ENCODE data around the gene ZBTB7C. TPM values are rescaled to one million over a fixed set of nuclear protein-coding genes. Genes with fewer than 3 reads are reported as not detected.

The ZBTB7C gene
- total and polyA plus RNA-seq, 2 donors (not counting 1 experiment from before 2014, with no cell fraction given) = not detected

- ATAC-seq (ENCODE audit: low read depth) = no peak
- DNase-seq = no peak
- ChIA-PET CTCF (no interaction called here), POLR2A (no interaction called here)
- Histone ChIP-seq H3K27ac (ENCODE audit: low read length in 2 of 2) (no peak overlapping the region), H3K4me2 (replicated peaks; ENCODE audit: low read depth, low read length, poor library complexity, severe bottlenecking) (no peak overlapping the region), H3K4me1 (ENCODE audit: control insufficient read depth in 2 of 2, insufficient read depth in 2 of 2, low read length in 2 of 2) (no peaks in the 10 kb centered on the region), H3K36me3 (replicated peaks in 1 of 2; ENCODE audit: control extremely low read depth in 1 of 2, control insufficient read depth in 1 of 2, extremely low read depth in 1 of 2, insufficient read depth in 2 of 2, low read length in 1 of 2) (no peaks in the 10 kb centered on the region), H3K27me3 (replicated peaks in 1 of 4; ENCODE audit: control extremely low read depth in 1 of 4, control insufficient read depth in 3 of 4, insufficient read depth in 4 of 4, low read length in 3 of 4) (peaks cover 0 to 7% (median 0%) of the 10 kb centered on the region in 4 experiments), H4K20me1 (ENCODE audit: control insufficient read depth, insufficient read depth, low read length, poor library complexity, severe bottlenecking) (no peaks in the 10 kb centered on the region), H3K79me2 (ENCODE audit: control insufficient read depth, insufficient read depth, low read length) (no peaks in the 10 kb centered on the region), H2AFZ (ENCODE audit: insufficient read depth, low read depth, low read length, poor library complexity, severe bottlenecking) (no peak overlapping the region), H3K9me3 (ENCODE audit: control extremely low read depth in 1 of 3, control insufficient read depth in 2 of 3, insufficient read depth in 1 of 3, low read length in 2 of 3) (no peaks in the 10 kb centered on the region), H3K4me3 (ENCODE audit: control extremely low read depth in 1 of 5, extremely low read depth in 1 of 5, insufficient read depth in 1 of 5, low read depth in 2 of 5, low read length in 4 of 5) (no peak overlapping the region), H3K9ac (ENCODE audit: low read length) (no peak overlapping the region)
- WGBS (ENCODE audit: insufficient coverage) = 48% methylated on average over 11 of the region's 11 CpGs
- peaks cover 43% of the 10 kb centered on the region for H3K27me3 Mint-ChIP-seq
- H3K27ac Mint-ChIP-seq = no peak overlapping the region
- intact Hi-C loops (cut with micrococcal nuclease) = no loop called here
- H3K9me3 Mint-ChIP-seq (ENCODE audit: insufficient read depth) = no peaks in the 10 kb centered on the region
- TF ChIP-seq EZH2 (IDR thresholded peaks at IDR 0.05; ENCODE audit: borderline replicate concordance, insufficient read depth, low read depth, low read length, poor library complexity, severe bottlenecking) (no peak), CTCF (IDR thresholded peaks at IDR 0.05) (no peak)
- no peaks in the 10 kb centered on the region for H3K4me1 Mint-ChIP-seq
- H3K4me3 Mint-ChIP-seq = no peak overlapping the region
Observed at GRCh38 chr18:48106976-48107781, 302.0 kb downstream of the ZBTB7C start.

- Mint-ChIP-seq H3K27ac (no peak overlapping the region), H3K9me3 (ENCODE audit: insufficient read depth) (no peaks in the 10 kb centered on the region), H3K4me3 (no peak overlapping the region), H3K27me3 (peaks cover 45% of the 10 kb centered on the region), H3K4me1 (no peaks in the 10 kb centered on the region)
- no peak overlapping the region for H3K4me2 ChIP-seq (replicated peaks; ENCODE audit: low read depth, low read length, poor library complexity, severe bottlenecking)
- no peak overlapping the region for H3K4me3 ChIP-seq (ENCODE audit: control extremely low read depth in 1 of 5, extremely low read depth in 1 of 5, insufficient read depth in 1 of 5, low read depth in 2 of 5, low read length in 4 of 5)
- no peak for ATAC-seq (ENCODE audit: low read depth)
- no peaks in the 10 kb centered on the region for H3K36me3 ChIP-seq (replicated peaks in 1 of 2; ENCODE audit: control extremely low read depth in 1 of 2, control insufficient read depth in 1 of 2, extremely low read depth in 1 of 2, insufficient read depth in 2 of 2, low read length in 1 of 2)
- H3K4me1 ChIP-seq (ENCODE audit: control insufficient read depth in 2 of 2, insufficient read depth in 2 of 2, low read length in 2 of 2) = no peaks in the 10 kb centered on the region
- DNase-seq = no peak
- WGBS (ENCODE audit: insufficient coverage) = 40% methylated on average over 1 of the region's 1 CpG
- H3K27me3 ChIP-seq (replicated peaks in 1 of 4; ENCODE audit: control extremely low read depth in 1 of 4, control insufficient read depth in 3 of 4, insufficient read depth in 4 of 4, low read length in 3 of 4) = peaks cover 0 to 7% (median 0%) of the 10 kb centered on the region in 4 experiments
- no peaks in the 10 kb centered on the region for H3K79me2 ChIP-seq (ENCODE audit: control insufficient read depth, insufficient read depth, low read length)
- H3K27ac ChIP-seq (ENCODE audit: low read length in 2 of 2) = no peak overlapping the region
- ChIA-PET CTCF (no interaction called here), POLR2A (no interaction called here)
- intact Hi-C loops (cut with micrococcal nuclease) = no loop called here
- TF ChIP-seq CTCF (IDR thresholded peaks at IDR 0.05) (no peak), EZH2 (IDR thresholded peaks at IDR 0.05; ENCODE audit: borderline replicate concordance, insufficient read depth, low read depth, low read length, poor library complexity, severe bottlenecking) (no peak)
- no peak overlapping the region for H2AFZ ChIP-seq (ENCODE audit: insufficient read depth, low read depth, low read length, poor library complexity, severe bottlenecking)
- no peaks in the 10 kb centered on the region for H3K9me3 ChIP-seq (ENCODE audit: control extremely low read depth in 1 of 3, control insufficient read depth in 2 of 3, insufficient read depth in 1 of 3, low read length in 2 of 3)
- H4K20me1 ChIP-seq (ENCODE audit: control insufficient read depth, insufficient read depth, low read length, poor library complexity, severe bottlenecking) = no peaks in the 10 kb centered on the region
- H3K9ac ChIP-seq (ENCODE audit: low read length) = no peak overlapping the region
Observed at GRCh38 chr18:48106498-48106897, 302.7 kb downstream of the ZBTB7C start.

All from B cell (primary cell).